Measurements from ENCODE around the gene WDR43. TPM values are rescaled to one million over a fixed set of nuclear protein-coding genes. Genes with fewer than 3 reads are reported as not detected.
A peak's percentile ranks its signal among the peaks of the same experiment; 100 is the strongest.

WDR43 gene
- total RNA-seq, 6 experiments from 2014 or later: 67.8 to 81.1 (median 71.4) TPM

GRCh38 chr2:28993206-28993960, 98.9 kb downstream of the WDR43 start:
- Mint-ChIP-seq H3K9me3 (no peaks in the 10 kb centered on the region), H3K27me3 (ENCODE audit: insufficient read depth) (peaks cover 35% of the 10 kb centered on the region), H3K4me1 (ENCODE audit: low read depth) (peaks cover 33% of the 10 kb centered on the region), H3K4me3 (no peak overlapping the region), H3K36me3 (ENCODE audit: low read depth) (no peaks in the 10 kb centered on the region), H3K27ac (no peak overlapping the region)
- DNase-seq: no peak
- TF ChIP-seq CTCF (IDR thresholded peaks at IDR 0.05): no peak

GRCh38 chr2:28994074-28994473, 99.6 kb downstream of the WDR43 start:
- DNase-seq: no peak
- Mint-ChIP-seq H3K27ac (no peak overlapping the region), H3K9me3 (no peaks in the 10 kb centered on the region), H3K4me3 (no peak overlapping the region), H3K4me1 (ENCODE audit: low read depth) (peaks cover 33% of the 10 kb centered on the region), H3K27me3 (ENCODE audit: insufficient read depth) (peaks cover 33% of the 10 kb centered on the region), H3K36me3 (ENCODE audit: low read depth) (no peaks in the 10 kb centered on the region)
- no peak for TF ChIP-seq CTCF (IDR thresholded peaks at IDR 0.05)

GRCh38 chr2:28994679-28995078, 100.2 kb downstream of the WDR43 start:
- H3K27me3 Mint-ChIP-seq (ENCODE audit: insufficient read depth): peaks cover 28% of the 10 kb centered on the region

GRCh38 chr2:28995765-28996750, 101.6 kb downstream of the WDR43 start:
- H3K4me3 Mint-ChIP-seq: no peak overlapping the region
- peaks cover 28% of the 10 kb centered on the region for H3K4me1 Mint-ChIP-seq (ENCODE audit: low read depth)
- no peak overlapping the region for H3K27ac Mint-ChIP-seq
- TF ChIP-seq CTCF (IDR thresholded peaks at IDR 0.05): no peak
- no peaks in the 10 kb centered on the region for H3K9me3 Mint-ChIP-seq
- no peaks in the 10 kb centered on the region for H3K36me3 Mint-ChIP-seq (ENCODE audit: low read depth)
- no peak for DNase-seq
- H3K27me3 Mint-ChIP-seq (ENCODE audit: insufficient read depth): peaks cover 19% of the 10 kb centered on the region

More at GRCh38 chr2:28994679-28995078, 100.2 kb downstream of the WDR43 start:
- H3K27ac Mint-ChIP-seq: no peak overlapping the region
- no peaks in the 10 kb centered on the region for H3K9me3 Mint-ChIP-seq
- H3K4me3 Mint-ChIP-seq: no peak overlapping the region
- peaks cover 33% of the 10 kb centered on the region for H3K4me1 Mint-ChIP-seq (ENCODE audit: low read depth)
- no peak for DNase-seq
- no peaks in the 10 kb centered on the region for H3K36me3 Mint-ChIP-seq (ENCODE audit: low read depth)
- TF ChIP-seq CTCF (IDR thresholded peaks at IDR 0.05): no peak

- H3K27me3 Mint-ChIP-seq (ENCODE audit: insufficient read depth): peaks cover 15% of the 10 kb centered on the region
- peak; percentile 25 for DNase-seq
- no peaks in the 10 kb centered on the region for H3K9me3 Mint-ChIP-seq
- H3K27ac Mint-ChIP-seq: no peak overlapping the region
- H3K36me3 Mint-ChIP-seq (ENCODE audit: low read depth): no peaks in the 10 kb centered on the region
- no peak overlapping the region; the same call in 1 of the 2 replicates for H3K4me3 Mint-ChIP-seq
- H3K4me1 Mint-ChIP-seq (ENCODE audit: low read depth): peaks cover 22% of the 10 kb centered on the region
- no peak for TF ChIP-seq CTCF (IDR thresholded peaks at IDR 0.05)
Observed at GRCh38 chr2:28997237-28997846, 102.9 kb downstream of the WDR43 start.
